Nephron (organoid): ENCODE data around the gene ARHGEF6.

Experiments
- H3K27ac Mint-ChIP-seq, 3 experiments: 2 replicates each; pipeline ENCODE4 v1.8.0; 2020; ENCODE audit warnings: mixed read lengths in 3 of 3, mild to moderate bottlenecking in 2 of 3, moderate library complexity in 1 of 3
- H3K27me3 Mint-ChIP-seq: 2 replicates; pipeline ENCODE4 v1.8.0; 2021; ENCODE audit warnings: low read depth, mild to moderate bottlenecking, moderate library complexity, mixed read lengths
- H3K36me3 Mint-ChIP-seq: 2 replicates; pipeline ENCODE4 v1.8.0; 2020; ENCODE audit warnings: low read depth, mixed read lengths
- H3K4me1 Mint-ChIP-seq: 2 replicates; pipeline ENCODE4 v1.8.0; 2020; ENCODE audit warnings: mixed read lengths
- H3K4me3 Mint-ChIP-seq, 3 experiments: 2 replicates each; pipeline ENCODE4 v1.8.0; 2020; ENCODE audit warnings: mild to moderate bottlenecking in 3 of 3, mixed read lengths in 3 of 3, moderate library complexity in 2 of 3
- H3K9me3 Mint-ChIP-seq: 2 replicates; pipeline ENCODE4 v1.8.0; 2020; ENCODE audit warnings: mixed read lengths
- CTCF ChIP-seq, 3 experiments: fragments of 200-600 bp; sonication (generic); IDR thresholded peaks; one replicate each; pipeline ENCODE4 v1.5.0; 2021; ENCODE audit warnings: antibody characterized with exemption in 3 of 3; ENCODE audit not compliant: unreplicated experiment in 3 of 3

Gene ARHGEF6

DNA sequence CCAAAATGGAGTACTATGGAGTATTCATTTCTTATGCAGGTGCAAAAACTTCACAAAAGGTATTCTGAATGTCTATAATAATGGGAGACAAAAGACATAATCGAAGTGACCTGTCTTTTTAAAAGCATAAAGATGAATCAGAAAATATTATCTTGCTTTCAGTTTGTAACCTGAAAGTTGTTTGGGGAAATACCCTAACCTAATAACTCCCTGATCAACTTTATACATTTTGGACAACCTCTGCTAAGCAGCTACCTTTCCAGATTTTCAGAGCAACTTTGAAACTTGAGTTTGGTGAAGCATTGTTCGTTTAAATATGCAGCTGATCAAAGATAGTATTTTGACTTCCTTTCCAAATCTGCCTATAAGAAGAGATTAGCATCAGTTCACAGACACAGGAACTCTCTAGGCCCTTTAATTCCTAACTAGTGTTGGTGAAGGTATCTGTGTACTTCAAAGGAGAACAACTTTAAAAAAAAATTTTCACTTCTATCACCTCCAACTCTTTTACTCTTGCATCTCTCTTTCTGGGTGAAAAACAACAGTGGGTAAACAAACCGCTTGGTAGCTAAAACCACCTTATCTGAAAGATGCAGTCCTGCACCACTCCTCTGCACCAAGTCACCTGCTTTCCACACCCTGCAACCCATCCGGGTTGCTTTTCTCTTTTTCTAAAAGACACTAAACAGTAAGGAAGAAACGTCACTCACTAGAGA lies 106.3 kb downstream of the ARHGEF6 start:
- TF ChIP-seq CTCF (IDR thresholded peaks at IDR 0.05; ENCODE audit: unreplicated experiment in 3 of 3) = no peak
- H3K36me3 Mint-ChIP-seq = no peaks in the 10 kb centered on the region
- no peaks in the 10 kb centered on the region for H3K27me3 Mint-ChIP-seq
- H3K9me3 Mint-ChIP-seq = peaks cover 5% of the 10 kb centered on the region
- no peak overlapping the region for H3K27ac Mint-ChIP-seq
- no peak overlapping the region for H3K4me3 Mint-ChIP-seq
- no peaks in the 10 kb centered on the region for H3K4me1 Mint-ChIP-seq

DNA sequence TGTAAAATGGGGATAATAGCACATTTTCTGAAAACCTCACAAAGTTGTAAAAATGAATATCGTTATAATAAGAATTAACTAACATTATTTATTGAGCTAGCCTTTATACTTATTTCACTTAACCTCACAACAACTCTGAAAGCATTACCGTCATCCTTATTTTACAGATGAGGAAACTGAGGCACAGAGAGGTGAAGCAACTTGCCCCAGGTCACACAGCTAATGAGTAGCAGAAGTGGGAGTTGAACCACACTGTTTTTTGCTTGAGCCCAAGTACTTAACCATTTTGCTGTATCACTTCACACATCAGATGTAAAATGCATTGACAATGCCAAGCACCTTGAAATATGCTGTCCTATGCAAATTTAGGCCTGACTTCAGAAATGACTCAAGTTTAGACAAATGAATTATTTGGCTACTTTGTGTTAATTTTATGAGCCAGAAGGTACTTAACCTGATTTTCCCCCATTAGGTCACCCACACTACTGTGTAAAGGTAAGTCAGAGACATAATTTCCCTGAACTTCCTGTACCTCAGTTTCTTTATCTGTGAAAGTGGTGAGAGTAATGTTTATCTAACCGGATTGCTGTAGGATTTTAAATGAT lies 109.6 kb downstream of the ARHGEF6 start:
- no peak overlapping the region for H3K27ac Mint-ChIP-seq
- H3K4me1 Mint-ChIP-seq = no peaks in the 10 kb centered on the region
- H3K9me3 Mint-ChIP-seq = peaks cover 17% of the 10 kb centered on the region
- no peak for TF ChIP-seq CTCF (IDR thresholded peaks at IDR 0.05; ENCODE audit: unreplicated experiment in 3 of 3)
- no peak overlapping the region for H3K4me3 Mint-ChIP-seq
- no peaks in the 10 kb centered on the region for H3K36me3 Mint-ChIP-seq
- H3K27me3 Mint-ChIP-seq = no peaks in the 10 kb centered on the region

GRCh38 chrX:136667446-136668168 lies 113.1 kb downstream of the ARHGEF6 start:
- no peaks in the 10 kb centered on the region for H3K4me1 Mint-ChIP-seq
- no peak overlapping the region for H3K27ac Mint-ChIP-seq
- no peaks in the 10 kb centered on the region for H3K27me3 Mint-ChIP-seq
- H3K36me3 Mint-ChIP-seq = peaks cover 4% of the 10 kb centered on the region
- peaks cover 21% of the 10 kb centered on the region for H3K9me3 Mint-ChIP-seq
- no peak overlapping the region for H3K4me3 Mint-ChIP-seq
- no peak for TF ChIP-seq CTCF (IDR thresholded peaks at IDR 0.05; ENCODE audit: unreplicated experiment in 3 of 3)

DNA sequence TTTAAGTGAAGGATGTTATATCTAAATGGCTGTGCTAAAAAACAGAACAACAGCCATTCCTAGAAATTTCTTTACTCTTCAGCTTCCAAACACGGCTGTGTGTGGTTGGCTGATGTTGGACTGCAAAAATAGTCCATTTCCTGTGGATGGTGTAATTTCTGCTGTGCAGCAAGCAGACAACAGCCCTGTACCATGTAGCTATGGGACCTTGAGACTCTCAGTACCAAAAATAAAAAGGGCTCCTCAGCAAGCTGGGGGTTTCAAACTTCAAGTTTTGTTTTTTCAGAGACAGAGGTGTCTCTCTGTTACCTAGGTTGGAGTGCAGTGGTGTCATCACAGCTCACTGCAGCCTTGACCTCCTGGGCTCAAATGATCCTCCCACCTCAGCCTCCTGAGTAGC lies 114.6 kb downstream of the ARHGEF6 start:
- H3K27me3 Mint-ChIP-seq = no peaks in the 10 kb centered on the region
- no peaks in the 10 kb centered on the region for H3K4me1 Mint-ChIP-seq
- peaks cover 21% of the 10 kb centered on the region for H3K9me3 Mint-ChIP-seq
- no peak overlapping the region for H3K4me3 Mint-ChIP-seq
- H3K27ac Mint-ChIP-seq = no peak overlapping the region
- no peak for TF ChIP-seq CTCF (IDR thresholded peaks at IDR 0.05; ENCODE audit: unreplicated experiment in 3 of 3)
- H3K36me3 Mint-ChIP-seq = peaks cover 4% of the 10 kb centered on the region

- H3K4me1 Mint-ChIP-seq = no peaks in the 10 kb centered on the region
- peaks cover 19% of the 10 kb centered on the region for H3K9me3 Mint-ChIP-seq
- H3K4me3 Mint-ChIP-seq = no peak overlapping the region
- no peak overlapping the region for H3K27ac Mint-ChIP-seq
- no peak for TF ChIP-seq CTCF (IDR thresholded peaks at IDR 0.05; ENCODE audit: unreplicated experiment in 3 of 3)
- H3K27me3 Mint-ChIP-seq = no peaks in the 10 kb centered on the region
- peaks cover 4% of the 10 kb centered on the region for H3K36me3 Mint-ChIP-seq
Observed at GRCh38 chrX:136665258-136665900, 115.4 kb downstream of the ARHGEF6 start.
